ENCODE results near the gene RERG. TPM values are rescaled to one million over a fixed set of nuclear protein-coding genes. Genes with fewer than 3 reads are reported as not detected.
A peak's percentile ranks its signal among the peaks of the same experiment; 100 is the strongest.

The RERG gene
- total RNA-seq, 1 experiment from 2014 or later: not detected

DNA sequence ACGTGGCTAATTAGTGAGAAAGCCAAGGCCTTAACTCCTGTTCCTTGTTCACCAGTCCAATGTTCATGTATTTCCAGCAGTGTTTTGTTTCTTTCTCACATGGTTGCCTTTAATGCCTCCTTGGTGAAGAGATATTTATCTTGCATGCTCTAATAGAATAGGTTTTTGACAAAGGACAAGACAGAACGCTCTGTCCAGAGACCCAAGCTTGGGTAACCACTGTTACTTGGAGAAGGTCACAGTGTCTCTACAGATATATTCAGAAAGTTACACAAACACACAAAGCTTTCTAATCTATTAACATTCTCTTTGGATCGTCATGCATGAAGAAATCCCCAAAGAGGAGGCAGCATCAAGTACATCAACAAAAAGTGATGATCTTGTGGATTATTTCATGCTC, 33.1 kb downstream of the RERG start:
- no peak for DNase-seq (ENCODE audit: low spot score)

DNA sequence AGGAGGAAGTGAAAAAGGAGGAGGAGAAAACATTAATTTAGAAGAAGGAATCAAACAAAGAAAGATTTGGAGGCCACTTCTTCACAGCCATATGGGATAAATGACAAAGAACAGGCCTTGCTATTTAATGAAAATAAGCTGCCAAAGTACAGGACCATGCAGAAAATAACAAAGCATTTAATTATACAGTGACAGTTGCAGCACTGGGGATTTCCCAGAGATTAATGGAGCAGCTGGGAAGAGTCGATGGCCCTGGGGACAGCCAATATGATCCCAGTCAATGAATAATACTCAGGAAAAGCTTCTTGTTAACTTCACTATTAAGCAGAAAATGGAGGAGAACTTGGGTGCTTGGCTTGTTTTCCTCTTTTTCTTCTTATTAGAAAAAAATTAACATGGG, 34.6 kb downstream of the RERG start:
- DNase-seq (ENCODE audit: low spot score): no peak

DNA sequence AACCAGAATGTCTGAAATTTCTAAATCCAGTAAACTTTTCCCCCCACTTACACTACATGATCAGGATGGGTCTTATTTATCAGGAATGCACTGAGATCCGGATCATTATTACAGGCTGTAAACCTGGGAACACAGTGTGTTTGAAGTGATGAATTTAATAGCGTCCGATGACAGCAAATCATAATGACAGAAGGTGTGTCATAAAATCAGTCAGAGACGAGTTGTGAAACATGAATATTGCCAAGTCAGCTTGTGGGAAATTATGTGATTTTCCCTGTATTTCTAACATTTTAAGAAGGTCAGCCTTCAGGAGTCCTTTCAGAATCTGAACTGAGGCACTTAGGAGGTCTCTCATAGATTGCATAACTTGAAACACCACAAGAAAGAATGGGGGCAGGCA, 36.7 kb downstream of the RERG start:
- no peak for DNase-seq (ENCODE audit: low spot score)

DNA sequence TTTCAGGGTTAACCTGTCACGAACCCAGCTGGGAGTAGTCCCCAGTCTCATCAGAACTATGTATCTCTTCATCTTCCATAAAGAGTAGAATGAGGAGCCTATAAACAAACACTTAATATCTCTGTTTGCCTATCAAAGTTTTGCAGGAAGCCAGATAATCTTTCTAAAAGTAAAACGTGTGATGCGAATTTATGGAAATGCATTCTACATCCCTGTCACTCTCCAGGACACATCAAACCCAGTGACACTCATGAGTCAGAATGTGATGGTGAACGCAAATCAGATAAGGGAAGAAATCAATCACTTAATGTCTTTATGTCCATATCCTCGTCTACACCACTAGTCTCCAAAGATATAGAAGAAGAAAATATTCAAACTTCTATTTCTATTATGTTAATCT, 37.4 kb downstream of the RERG start:
- no peak for DNase-seq (ENCODE audit: low spot score)

DNA sequence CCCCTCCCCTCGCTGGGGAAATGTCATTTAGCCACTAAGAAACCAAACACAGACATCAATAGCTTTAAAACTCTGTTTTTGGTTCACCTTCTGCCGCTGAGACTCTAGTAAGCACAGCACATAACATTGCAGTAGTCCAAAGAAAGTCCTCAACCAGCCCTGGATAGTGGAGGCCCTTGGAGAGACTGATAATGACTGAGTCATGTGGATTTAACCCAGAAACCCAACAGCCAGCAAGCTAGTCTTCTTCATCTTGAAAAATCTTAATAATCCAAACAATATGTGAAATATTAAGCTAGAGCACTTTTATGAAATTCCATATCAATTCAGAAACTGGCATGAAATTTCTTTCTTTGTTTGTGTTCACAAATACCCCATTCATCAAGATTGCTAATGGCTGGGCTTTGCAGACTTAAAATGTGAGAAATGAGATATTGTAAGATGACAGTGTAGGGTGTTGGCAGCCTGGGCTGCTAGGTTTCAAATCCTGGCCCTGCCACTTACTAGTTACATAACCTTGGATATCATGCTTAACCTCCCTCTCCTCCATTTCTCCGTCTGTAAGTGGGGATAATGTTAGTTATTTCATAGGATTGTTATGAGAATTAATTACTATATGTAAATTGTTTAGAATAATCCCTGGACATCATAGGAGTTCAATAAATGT, 40.1 kb downstream of the RERG start:
- no peak for DNase-seq (ENCODE audit: low spot score)

DNA sequence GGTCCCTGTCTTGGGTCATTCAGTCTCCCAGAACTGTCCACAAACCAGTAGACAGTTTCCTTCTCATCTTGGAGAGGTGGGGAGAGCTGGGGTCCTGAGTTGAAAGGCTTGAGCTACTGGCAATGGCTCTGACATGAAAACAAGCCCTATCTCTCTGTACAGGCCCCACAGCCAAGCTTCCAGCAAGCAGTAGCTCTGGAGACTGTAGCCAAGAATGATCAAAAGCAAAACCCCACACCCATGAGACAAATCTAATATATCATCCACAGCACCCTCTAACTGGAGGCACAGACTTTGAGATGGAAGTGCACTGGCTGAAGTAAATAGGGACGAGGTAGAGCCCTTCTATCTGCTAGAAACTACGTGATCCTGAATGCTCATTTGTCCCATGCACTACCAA, 40.9 kb downstream of the RERG start:
- no peak for DNase-seq (ENCODE audit: low spot score)

DNA sequence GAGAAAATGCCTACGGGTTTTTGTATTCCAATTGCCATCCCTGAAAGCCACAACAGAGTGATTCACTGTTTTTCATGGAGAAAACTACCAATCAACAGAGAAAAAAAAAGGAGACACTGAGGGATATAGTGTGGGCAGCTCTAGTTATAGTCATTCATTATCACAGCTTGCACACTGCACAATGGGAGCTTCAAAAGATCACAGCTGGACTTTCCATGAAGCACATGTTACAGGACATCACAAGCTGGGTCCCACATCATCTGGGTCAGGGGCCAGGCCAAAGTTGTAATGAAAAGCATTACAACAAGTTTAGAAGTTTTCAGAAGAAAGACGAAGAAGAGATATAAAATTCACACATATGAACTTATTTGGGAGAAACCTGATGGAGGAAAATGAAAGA, 41.5 kb downstream of the RERG start:
- no peak for DNase-seq (ENCODE audit: low spot score)

DNA sequence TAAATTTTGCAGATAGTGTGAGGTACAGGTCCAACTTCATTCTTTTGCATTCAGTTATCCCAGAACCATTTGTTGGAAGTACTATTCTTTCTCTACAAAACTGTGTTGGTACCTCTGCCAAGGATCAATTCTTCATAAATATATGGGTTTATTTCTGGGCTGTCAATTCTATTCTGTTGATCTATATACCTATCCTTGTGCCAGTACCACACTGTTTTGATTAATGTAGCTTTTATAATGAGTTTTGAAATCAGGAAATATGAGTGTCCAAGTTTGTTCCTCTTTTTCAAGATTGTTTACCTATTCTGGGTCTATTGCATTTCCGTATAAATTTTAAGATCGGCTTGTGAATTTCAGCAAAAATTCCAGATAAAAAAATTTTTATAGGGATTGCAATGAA, 48.1 kb downstream of the RERG start:
- DNase-seq (ENCODE audit: low spot score): no peak

DNA sequence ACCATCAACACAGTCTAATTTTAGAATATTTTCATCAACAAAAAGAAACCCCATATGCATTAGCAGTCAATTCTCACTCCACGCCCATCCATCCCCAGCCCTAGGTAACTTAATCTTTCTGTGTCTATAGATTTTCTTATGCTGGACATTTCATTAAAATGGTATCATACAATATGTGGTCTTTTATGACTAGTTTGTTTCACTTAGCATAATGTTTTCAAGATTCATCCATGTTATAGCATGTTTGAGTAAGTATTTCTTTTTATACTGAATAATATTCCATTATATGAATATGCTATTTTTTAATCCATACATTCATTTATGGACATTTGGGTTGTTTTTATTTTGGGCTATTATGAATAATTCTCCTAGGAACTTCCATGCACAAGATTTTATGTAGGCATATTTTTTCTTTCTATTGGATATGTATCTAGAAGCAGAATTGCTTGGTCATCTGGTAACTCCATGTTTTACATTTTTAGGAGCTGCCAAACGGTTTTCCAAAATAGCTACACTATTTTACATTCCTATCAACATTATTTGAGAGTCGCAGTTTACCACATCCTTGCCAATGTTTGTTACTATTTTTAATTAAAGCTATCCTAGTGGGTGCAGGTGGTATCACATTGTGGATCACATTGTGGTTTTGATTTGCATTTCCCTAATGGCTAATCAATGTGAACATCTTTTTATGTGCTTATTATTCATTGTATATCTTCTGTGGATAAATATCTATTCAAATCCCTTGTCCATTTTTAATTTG, 49.0 kb downstream of the RERG start:
- DNase-seq (ENCODE audit: low spot score): no peak

DNA sequence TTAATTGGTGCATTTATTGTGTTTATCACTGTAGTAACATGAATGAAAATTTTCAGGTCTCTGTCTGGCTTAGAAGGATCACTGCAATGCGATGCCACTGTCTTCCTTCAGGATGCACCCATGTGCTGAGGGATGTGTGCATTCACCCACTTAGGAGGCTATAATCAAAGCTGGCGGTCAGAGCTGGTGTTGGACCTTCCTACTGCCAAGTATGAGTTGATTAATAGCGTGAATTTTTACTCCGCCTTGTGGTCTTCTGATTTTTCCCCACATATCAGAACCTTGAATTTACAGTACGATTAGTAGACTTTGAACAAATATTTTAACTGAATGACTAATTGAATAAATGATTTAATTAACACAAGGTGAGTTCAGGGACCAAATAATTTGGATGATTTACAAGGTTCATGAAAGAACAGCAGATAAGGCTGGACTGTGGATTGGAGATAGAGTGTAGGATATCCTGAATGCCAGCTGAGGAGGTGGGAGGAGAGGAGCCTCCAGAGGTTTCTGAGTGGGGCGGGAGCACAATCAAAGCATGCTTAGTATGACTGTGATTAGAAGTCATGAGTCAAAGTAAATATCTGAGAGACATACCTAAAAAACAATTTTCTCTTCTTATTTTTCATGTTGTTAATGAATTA, 50.1 kb downstream of the RERG start:
- no peak for DNase-seq (ENCODE audit: low spot score)

DNA sequence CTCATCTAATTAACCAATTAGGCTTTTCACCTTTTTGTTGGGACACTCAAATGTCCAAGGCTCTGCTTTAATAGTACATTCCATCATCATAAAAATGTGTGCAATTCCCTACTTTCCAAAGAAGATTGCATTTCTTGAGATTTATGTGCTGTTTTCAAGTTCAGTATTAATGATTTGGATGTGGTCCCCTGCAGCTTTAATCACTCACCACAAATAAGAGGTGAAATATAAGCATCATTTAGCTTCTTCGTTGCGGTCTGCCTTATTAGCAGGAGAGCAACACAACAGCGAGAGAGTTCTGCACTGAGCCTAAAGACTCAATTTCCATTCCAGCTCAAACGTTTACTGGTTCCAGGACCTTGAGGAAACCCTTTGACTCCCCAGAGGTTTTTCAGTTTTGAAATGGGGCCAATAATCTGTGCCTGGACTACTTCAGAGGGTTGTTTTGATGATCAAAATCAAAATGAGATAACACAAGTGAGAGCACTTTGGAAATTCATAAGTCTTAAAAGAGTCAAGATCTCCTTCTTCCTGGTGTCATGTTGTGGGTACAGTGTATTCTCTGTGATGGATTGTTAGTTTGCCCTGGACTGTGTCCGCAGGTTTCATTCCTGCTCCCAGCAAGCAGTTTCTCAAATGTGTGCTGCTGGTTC, 53.1 kb downstream of the RERG start:
- DNase-seq (ENCODE audit: low spot score): no peak

DNA sequence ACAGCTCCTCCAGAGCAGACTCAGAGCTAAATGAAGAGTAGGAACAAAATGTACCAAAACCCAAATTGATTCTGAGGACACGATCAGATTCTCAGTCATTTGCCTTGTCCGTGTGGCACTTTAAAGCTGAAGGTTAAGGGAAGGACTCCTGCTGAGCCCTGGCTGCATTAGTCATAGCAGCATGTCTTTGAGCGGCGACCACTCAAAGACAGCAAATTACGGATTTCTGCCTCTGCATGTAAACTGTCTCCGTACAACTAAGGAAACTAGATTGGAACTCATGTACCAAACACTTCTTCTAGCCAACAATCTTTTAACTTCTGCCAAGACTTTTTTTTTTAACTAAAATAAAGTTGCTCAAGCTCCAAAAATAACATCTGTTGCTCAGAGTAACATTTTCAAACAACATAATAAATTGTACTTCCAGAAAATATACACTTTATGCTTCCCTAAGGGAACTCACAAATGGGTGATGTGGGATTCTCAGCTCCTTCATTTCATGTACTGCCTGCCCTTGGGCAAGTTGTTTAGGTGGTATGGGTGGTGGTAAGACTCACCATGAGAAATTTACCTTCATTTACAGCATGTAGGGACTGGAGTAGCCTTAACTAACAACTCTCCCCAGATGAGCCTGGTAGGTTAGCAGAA, 56.1 kb downstream of the RERG start:
- no peak for DNase-seq (ENCODE audit: low spot score)

DNA sequence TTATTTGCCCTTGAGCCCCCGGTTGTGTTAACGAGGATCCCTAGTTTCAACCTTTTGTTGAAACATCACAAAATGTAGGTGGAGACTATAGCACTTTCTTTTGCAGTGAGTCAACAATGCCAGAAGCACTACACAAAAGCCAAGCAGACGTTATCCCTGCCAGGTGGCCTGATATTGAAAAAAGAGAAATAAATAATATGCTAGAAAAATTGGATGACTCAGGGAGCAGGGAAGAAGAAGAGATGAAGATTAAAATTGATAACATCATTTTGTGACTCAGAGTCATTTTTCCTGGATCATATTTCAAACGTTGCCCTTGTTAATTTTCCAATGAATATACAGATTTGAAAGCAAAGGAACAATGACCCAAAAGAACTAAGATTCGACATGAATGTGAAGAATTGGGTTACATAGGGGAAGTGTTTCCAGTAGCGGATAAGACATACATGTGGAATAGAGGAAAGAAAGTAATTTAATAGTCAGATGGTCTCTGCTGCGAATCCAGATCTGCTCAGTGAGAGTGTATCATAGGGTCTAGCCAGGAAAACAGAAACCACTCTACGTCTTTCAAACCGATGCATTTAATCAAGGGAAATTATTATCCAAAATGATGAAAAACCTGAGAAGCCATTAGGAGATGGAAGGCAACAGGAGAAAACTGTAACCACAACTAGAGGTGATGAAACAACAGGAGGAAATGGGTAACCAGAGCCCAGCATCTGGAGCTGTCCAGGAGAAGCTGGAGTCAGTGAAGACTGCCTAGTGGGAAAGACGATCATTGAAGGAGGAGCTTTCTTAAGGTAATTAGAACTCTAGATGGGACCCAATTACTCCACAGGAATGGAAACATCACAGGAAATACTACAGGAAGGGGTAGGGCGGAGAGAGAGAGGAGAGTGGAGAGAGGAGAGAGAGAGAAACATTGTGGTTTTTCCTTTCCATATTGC, 57.9 kb downstream of the RERG start:
- DNase-seq (ENCODE audit: low spot score): no peak

DNA sequence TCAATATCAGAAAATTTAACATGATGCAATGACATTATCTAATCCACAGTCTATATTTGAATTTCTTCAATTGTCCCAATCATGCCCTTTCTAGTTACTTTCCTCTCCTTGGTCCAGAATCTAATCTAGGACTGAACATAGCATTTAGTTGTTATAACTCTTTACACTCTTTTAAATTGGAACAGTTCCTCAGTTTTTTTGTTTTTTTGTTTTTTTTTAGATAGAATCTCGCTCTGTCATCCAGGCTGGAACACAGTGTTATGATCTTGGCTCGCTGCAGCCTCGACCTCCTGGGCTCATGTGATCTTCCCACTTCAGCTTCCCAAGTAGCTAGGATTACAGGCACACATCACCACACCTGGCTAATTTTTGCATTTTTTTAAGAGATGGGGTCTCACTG, 63.1 kb downstream of the RERG start:
- DNase-seq (ENCODE audit: low spot score): no peak

DNA sequence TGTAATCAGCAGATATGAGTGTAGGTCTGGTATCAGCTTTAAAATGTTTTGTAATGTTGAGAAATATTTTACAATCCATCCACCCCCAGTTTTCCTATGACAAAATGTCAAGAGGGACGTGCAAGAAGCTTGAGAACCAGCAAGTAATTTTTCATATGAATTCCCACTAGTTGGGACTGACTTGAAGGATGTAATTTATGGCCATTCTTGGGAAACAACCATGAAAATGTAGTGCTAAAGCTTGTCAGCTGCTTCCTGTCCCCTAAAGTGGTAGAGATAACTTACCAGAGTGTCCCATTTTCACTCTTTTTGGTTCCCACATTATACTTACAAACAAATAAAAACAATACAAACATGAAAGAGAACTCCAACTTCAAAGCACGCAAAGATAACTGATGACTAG, 63.9 kb downstream of the RERG start:
- DNase-seq (ENCODE audit: low spot score): no peak

DNA sequence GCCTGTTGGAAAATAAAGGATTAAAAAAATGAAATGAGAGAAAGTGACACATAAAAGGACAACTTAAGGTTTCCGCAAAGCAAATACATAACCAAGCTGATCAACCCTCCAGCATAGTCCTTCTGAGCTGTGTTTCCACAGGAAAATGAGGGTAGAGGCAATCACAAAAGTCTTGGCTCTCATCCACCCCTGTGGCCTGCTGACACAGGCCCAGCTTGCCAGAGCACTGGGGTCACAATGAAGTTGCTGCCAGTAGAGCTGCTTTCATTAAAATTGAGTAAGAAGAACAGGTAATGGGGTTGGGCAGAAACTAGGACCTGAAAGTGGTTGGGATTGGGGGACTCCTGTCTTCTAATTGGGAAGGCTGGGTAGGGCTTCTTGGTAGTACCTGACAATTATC, 65.9 kb downstream of the RERG start:
- no peak for DNase-seq (ENCODE audit: low spot score)

DNA sequence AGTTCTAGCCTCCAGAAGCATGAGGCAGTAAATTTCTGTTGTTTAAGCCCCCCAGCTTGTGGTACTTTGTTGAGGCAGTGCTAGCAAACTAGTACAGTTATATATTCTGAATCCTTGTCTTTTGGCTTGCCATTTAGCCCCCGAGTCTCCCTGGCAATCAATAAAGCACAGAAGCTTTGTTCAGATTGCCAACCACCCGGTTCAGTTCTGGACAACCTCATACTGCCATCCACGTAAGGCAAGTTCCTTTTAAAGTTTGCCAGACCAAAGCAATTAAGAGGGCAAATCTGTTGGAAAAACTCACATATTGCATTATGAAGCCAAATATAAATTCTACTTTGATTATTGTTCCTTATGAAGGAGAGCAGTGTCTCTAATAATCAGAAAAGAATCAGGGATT, 67.1 kb downstream of the RERG start:
- no peak for DNase-seq (ENCODE audit: low spot score)

DNA sequence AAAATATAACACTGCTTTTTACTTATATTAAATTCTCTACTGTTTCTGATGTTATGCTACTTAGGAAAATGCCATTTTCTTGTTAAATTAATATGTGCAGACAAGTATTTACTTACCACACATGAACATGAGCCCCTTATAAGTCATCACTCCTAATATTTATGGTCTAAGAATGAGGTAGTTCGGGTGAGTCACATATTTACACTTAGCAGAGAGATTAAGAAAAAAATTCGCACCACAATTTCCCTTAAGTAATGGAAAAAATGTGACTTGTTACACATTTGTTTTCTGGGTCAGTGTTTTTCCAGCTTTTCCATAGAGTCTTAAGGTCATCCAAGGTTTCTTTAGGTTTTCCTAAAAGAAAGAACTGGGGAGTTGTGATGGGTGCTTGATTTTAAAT, 68.3 kb downstream of the RERG start:
- DNase-seq (ENCODE audit: low spot score): peak; percentile 0

DNA sequence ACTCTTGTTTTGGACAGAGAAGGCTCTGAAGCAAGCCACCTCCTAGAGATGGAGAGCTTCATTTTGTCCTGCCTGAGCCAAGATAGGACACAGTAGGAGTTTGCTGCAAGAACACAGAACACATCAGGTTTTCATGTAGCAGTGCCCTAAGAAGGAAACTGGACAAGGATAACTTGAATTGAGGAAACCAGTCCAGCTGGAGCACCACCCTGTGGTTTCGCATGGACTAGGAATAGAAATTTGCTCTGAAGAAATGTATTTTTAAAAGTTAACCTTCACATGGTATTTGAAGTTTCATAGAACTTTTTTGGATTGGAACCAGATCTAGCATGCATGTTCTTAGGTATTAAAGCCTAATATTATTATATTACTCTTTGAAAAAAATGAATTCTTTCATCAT, 68.8 kb downstream of the RERG start:
- DNase-seq (ENCODE audit: low spot score): no peak

DNA sequence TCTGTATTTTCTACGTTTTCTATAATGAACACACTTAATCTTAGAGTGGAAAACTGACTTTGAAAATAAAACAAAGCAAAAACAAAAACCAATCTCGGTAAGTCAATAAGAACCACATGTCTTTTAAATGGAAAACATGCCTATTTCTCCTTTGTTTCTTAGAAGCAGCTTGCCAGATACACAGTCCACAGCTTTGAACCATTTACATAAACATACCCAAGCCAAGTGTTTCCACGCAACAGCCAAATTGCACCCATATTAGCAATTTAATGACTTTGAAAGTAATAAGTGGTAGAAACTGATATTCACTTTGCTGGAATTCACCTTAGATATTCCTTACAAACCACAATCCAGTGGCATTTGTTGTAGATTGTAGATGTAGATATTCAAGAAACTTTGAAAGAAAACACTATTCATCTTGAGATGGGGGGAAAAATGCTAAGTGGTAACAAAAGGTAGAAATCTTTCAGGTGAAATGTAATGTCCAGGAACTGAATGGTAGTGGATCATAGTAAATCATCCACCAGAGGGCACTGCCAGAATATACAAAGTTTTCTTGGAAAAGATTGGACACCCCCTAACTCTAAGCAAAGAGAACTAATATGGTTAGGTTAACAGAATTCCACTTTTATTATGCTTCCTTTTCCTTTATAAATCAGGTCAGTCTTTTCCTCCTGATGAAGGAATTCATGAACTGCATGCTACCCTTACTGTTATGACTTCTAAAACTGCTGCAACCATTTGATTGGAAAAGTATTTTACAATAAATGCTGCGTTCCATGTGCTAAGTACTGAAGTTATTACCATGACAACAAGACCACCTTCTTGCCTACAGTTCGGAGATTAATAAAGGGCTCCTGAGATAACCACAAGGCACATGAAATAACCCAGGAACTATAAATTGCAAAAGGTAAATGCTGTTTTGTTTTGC, 69.8 kb downstream of the RERG start:
- DNase-seq (ENCODE audit: low spot score): peak; percentile 8
